Measurements from ENCODE around the gene ZFP92. TPM values are rescaled to one million over a fixed set of nuclear protein-coding genes. Genes with fewer than 3 reads are reported as not detected.

ZFP92 gene
- total and polyA plus RNA-seq, 10 of the 15 experiments (the other 5 are each of a cell fraction or from before 2014, with no cell fraction given): 0.02 to 1.6 (median 0.09) TPM; not detected in 2

- TF ChIP-seq ZBTB40 (IDR thresholded peaks at IDR 0.05; ENCODE audit: borderline replicate concordance) (no peak), EZH2 (IDR thresholded peaks at IDR 0.05; ENCODE audit: borderline replicate concordance, control insufficient read depth, low read depth, low read length) (no peak)
Measured at GRCh38 chrX:153457136-153457825, 46.0 kb downstream of the ZFP92 start (continued).

- WGBS (ENCODE audit: insufficient coverage, insufficient replicate concordance, low lambda C conversion rate, missing lambda C conversion rate): 65% methylated on average over 17 of the region's 17 CpGs
- BruUV-seq (replicated peaks): TSS peak; percentile 33
- H3K4me1 ChIP-seq (ENCODE audit: control insufficient read depth, insufficient read depth, low read length): no peaks in the 10 kb centered on the region
- intact Hi-C loops (cut with micrococcal nuclease; ENCODE audit: unreplicated experiment) (no loop called here), in situ Hi-C loops (cut with MboI) (no loop called here)
- ATAC-seq (no peak), FAIRE-seq (no peak), DNase-seq (ENCODE audit: low read depth, low spot score) (no peak)
- no peaks in the 10 kb centered on the region for H3K9me3 ChIP-seq (replicated peaks; ENCODE audit: control insufficient read depth, insufficient read depth, low read length)
- no peak overlapping the region for H3K27ac ChIP-seq (ENCODE audit: control insufficient read depth, insufficient read depth)
- H3K4me2 ChIP-seq (ENCODE audit: control insufficient read depth, insufficient read depth): no peak overlapping the region
- H3K36me3 ChIP-seq (ENCODE audit: control insufficient read depth in 2 of 2, insufficient read depth in 2 of 2, low read length in 1 of 2): peaks cover 0 to 2% of the 10 kb centered on the region in 2 experiments; a peak in 2 of 4 replicates
- no peak overlapping the region for H3K9ac ChIP-seq (ENCODE audit: control insufficient read depth, insufficient read depth, low read length)
- no peak overlapping the region for H3K4me3 ChIP-seq
- ChIA-PET CTCF (interaction anchor here (1.6 kb wide), 1 partner anchor 49 kb away, joined by 6 read pairs; no protein-coding TSS in a partner anchor), POLR2A (no interaction called here), SMC1A (ENCODE audit: uncharacterized antibody, unreplicated experiment) (no interaction called here), RAD21 (ENCODE audit: unreplicated experiment) (no interaction called here)
- H2AFZ ChIP-seq (ENCODE audit: control insufficient read depth, low read depth, low read length): no peak overlapping the region
- no peaks in the 10 kb centered on the region for H3K27me3 ChIP-seq (replicated peaks in 1 of 2; ENCODE audit: control insufficient read depth in 2 of 2, insufficient read depth in 2 of 2, low read length in 1 of 2)
- no peaks in the 10 kb centered on the region for H4K20me1 ChIP-seq (ENCODE audit: control insufficient read depth, insufficient read depth)
- H3K79me2 ChIP-seq (ENCODE audit: control insufficient read depth, insufficient read depth, low read length): no peaks in the 10 kb centered on the region
- TF ChIP-seq ETV6 (conservative IDR thresholded peaks at IDR 0.05 in 1 of 2, IDR thresholded peaks at IDR 0.05 in 1 of 2; ENCODE audit: borderline replicate concordance in 1 of 2, low read depth in 1 of 2) (no peak), YY1 (IDR thresholded peaks at IDR 0.05; ENCODE audit: low read depth, low read length) (no peak), TARDBP (IDR thresholded peaks at IDR 0.05; ENCODE audit: borderline replicate concordance) (no peak), MTA2 (IDR thresholded peaks at IDR 0.05; ENCODE audit: low read depth) (no peak), HCFC1 (IDR thresholded peaks at IDR 0.05; ENCODE audit: low read length) (no peak), IRF3 (IDR thresholded peaks at IDR 0.05) (no peak), E2F8 (IDR thresholded peaks at IDR 0.05; ENCODE audit: low read depth, partially characterized antibody) (no peak), NR2F1 (conservative IDR thresholded peaks at IDR 0.05) (no peak)
Measured at GRCh38 chrX:153457827-153458466, 46.7 kb downstream of the ZFP92 start.
